NCI-H2107 treated with DMSO at 0.1 percent for 48 hours (cell line): ENCODE data around the gene TPM1.
A peak's percentile ranks its signal among the peaks of the same experiment; 100 is the strongest.

Experiments used
- DNase-seq: peaks from one replicate; lab custom pipeline; 2025; ENCODE audit not compliant: unreplicated experiment; lab: John Stamatoyannopoulos, UW

Gene TPM1

GRCh38 chr15:63015618-63016017 lies 26.9 kb upstream of the TPM1 start:
- no peak for DNase-seq

- DNase-seq, result no peak
These were observed 26.3 kb upstream of the TPM1 start for GRCh38 chr15:63016234-63016633.

DNA sequence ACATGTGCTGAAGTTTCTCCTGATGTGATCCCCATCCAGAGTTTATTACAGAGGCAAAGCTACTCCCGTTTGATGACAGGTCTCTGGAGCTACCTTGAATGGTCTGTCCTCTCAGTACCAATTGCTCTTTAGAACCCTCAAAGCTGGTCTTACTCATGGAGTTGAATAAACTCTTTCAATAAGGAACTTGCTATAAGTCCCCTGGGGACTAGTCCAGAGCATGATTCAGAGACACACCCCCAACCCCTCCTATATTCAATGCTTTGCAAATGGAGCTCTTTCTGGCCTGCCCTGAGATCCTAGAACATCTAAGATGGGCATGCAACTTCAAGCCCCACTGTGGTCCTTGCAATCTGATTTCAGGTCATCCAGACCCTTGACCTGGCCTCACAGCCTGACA lies 23.9 kb upstream of the TPM1 start:
- no peak for DNase-seq

GRCh38 chr15:63019511-63020109 lies 22.9 kb upstream of the TPM1 start:
- peak; percentile 33 for DNase-seq

DNA sequence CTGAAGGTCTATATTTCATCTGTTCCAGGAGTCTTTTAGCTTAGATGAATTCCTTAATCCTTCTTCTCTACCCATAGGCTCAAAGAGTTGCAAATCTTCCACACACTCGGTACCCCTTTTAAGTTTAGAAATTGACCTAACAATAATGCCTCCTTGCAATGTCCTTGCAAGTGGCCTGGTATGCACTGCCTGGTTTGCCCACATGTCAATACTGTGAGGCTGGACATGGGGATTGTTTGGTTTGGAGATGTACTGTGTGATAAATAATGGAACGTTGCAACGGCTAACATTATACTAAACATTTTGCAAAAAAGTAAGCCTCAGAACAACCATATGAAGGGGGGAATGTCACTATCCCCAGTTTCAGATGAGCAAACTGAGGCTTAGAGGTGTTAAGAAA lies 22.4 kb upstream of the TPM1 start:
- DNase-seq, result no peak

- no peak for DNase-seq
These were observed 21.7 kb upstream of the TPM1 start for GRCh38 chr15:63020759-63021430.

DNA sequence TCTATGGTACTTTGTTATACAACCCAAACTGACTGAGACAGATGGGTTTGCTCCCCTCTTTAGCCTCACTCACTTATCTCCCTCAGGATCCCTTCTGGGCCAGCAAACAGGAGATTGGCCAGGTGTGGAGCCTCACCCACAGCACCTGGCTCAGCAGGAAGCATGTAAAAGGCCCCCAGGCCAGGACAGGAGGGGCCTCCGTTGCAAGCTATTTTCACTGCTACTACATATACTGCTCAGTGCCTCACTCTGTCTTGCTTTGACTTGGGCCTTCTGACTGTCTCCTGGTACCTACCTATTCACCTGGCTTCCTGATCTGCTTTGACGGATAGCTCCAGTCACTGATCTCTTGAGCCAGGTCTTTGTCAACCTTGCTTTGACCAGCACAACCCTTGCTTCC lies 20.4 kb upstream of the TPM1 start:
- no peak for DNase-seq

DNA sequence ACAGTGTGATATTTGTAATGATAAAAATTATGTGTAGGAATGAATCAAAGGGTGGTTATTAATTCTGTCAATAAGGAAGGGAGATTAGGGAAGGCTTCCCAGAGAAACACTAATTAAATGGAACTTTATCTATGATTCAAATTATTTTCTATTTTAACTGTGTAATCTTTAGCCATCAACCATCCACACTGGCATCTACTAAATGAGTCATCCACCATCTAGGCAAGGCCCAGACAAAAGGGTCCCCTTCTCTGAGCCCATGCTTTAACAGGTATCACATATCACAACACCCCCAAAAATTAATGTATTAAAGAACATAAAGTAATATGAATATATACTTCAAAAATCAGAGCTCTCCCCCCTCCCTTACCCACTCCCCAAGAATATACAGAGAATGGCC lies 19.9 kb upstream of the TPM1 start:
- DNase-seq, result no peak

GRCh38 chr15:63023351-63023945 lies 19.1 kb upstream of the TPM1 start:
- no peak for DNase-seq

- DNase-seq, result no peak
These were observed 17.1 kb upstream of the TPM1 start for GRCh38 chr15:63025460-63025859.

DNA sequence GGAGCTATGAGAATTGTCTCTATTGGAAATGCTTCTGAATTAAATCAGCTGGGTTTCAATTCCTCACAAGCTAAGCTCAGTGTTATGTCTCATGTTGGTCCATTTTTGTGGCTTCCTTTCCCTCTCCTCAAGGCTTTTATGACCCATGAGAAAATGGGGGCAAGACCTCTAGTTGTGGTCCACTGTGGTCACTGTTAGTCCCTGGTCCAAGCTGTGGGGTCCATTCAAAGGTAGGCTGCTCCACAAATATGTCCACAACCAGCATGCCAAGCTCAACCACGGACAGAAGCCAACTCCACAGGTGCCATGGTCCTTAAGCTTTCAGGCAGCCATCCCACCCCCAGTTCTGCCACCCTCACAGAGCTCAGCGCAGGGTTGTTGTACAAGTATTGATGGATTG lies 14.9 kb upstream of the TPM1 start:
- no peak for DNase-seq

DNA sequence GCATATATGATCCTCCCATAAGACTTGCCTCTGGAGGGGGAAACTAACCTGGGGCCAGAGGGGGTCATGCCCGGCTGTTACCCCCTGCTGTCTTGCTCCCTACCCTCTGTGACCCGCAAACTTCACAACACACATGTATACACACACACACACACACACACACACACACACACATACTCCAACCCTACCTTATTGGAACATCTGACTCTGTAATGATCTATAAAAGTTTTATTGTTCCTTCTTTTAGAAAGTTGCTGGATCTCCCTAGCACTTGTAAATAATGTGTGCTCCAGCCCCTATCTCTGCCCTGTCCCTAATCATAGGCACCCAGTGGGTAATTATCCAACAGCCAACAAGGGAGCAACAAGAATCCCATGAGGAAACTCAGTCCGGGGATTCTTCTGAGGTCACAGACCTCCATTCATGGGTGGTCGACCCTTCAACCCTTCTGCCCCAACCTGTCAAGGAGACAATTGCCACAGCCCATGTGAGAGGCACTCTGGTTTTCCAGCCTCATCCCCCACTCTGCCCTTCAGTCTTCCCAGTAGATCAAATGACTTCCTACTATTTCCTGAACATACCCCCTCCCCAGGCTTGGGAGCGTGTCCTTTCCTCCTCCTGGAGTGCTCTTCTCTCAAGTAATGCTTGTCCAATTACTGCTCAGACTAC lies 14.0 kb upstream of the TPM1 start:
- DNase-seq, result no peak

DNA sequence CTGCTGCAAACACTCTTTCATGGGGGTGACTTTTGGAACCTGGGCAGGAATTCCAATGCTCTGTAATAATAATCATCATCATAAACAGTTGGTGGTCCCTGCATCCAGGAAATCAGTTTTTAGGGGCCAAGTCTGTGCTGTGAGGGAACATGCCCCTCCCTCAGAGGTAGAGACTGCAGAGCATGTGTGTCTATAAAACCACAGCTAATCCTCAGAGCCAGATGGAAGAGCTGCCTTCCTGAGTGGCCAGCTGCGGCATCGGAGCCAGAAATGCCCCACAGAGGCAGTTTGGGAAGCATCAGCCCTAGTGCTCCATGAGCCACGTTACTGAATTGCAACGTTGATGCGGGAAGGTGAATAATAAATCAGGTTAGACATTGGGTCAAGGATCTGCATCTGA lies 12.9 kb upstream of the TPM1 start:
- DNase-seq, result no peak

GRCh38 chr15:63030101-63030551 lies 12.4 kb upstream of the TPM1 start:
- no peak for DNase-seq

DNA sequence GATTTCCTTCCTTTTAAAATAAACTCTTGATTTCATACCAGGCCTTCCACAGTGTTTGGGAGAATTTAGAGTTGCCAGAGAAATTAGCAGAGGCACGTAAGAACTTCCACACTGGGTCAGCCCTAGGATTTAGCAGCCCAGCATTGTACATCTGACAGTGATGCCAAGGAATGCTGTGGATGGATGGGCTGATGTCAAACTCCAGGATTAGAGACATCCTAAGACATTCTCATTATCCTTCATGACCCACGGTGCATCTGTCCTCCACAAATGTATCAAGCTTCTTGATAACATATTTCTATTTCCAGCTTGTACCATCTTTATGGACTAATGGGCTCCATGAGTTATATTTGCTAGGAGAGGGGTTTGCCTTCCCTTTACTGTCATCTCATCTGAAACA lies 8.0 kb upstream of the TPM1 start:
- no peak for DNase-seq

DNA sequence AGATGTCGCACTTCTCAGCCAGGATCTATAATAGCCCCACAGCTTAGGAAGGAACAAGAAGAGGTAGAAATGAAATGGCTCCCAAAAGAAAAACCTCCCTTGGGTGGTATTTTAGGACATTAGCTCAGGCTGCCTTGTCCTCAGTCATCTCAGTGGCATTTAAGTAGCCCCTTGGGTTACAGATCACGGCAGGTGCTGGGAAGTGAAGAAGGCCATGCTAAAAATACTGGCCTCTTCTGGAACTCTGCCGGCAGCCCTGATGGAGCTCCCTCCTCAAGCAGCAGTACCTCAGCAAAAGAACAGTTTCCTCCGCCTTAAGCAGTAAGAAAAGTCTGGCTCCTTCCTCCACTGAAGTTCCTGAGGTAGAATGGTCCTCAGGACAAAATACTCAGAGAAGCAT lies 7.3 kb upstream of the TPM1 start:
- no peak for DNase-seq

GRCh38 chr15:63035977-63036376 lies 6.6 kb upstream of the TPM1 start:
- no peak for DNase-seq

- no peak for DNase-seq
These were observed 4.4 kb upstream of the TPM1 start for GRCh38 chr15:63037976-63038720.

- DNase-seq, result no peak
These were observed 3.4 kb upstream of the TPM1 start for GRCh38 chr15:63038926-63039673.

DNA sequence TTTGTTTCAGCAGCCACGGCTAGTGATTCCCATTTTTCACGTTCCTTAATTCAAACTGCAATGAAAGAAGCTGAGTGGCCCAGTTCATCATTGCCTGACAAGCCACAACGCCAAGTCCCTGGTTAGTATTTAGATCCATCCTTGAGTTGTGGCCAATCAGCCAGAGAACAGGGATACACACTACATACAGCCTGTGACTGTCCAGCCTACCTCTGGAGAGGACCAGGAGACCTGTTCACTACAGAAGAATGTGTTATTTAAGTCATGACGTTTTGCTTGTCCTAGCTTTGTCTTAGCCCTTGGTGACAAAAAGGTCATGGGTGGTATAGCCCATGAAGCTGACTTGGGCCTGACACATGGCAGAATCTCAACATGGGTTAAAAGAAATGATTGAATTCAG lies 2.7 kb upstream of the TPM1 start:
- no peak for DNase-seq

DNA sequence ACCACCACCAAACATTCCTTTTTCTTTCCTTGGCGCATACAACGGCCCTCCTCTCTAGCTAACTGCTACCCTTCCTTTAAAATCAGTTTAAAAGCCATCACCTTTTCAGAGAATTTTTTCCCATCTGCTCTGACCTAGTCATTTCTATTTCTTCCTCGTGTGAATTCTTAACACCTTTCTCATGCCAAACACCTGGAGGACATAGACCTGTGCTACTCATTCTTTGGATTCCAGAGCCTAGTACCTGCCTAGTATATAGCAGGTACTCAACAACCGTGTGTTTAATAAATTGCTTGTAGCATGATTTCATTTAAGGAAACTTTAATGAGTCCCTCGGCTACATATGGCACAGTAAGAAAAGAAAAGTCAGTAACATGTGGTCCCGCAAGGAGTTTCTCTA lies 2.0 kb upstream of the TPM1 start:
- no peak for DNase-seq
